ENCODE results near the gene KRT39.

The KRT39 gene

GRCh38 chr17:41012326-41013120 is 45.8 kb upstream of the KRT39 start:
- DNase-seq (no peak), ATAC-seq (ENCODE audit: insufficient read depth, low read depth) (no peak)
- no peak overlapping the region for H3K4me2 ChIP-seq (ENCODE audit: insufficient read depth, low read length)
- TF ChIP-seq CTCF (IDR thresholded peaks at IDR 0.05; ENCODE audit: borderline replicate concordance, extremely low read depth, low read length, poor library complexity, severe bottlenecking) (no peak), EZH2 (IDR thresholded peaks at IDR 0.05; ENCODE audit: borderline replicate concordance, low read depth, low read length, severe bottlenecking) (no peak)
- H3K9me3 ChIP-seq (ENCODE audit: insufficient read depth, low read length, severe bottlenecking), result no peaks in the 10 kb centered on the region
- H3K79me2 ChIP-seq (ENCODE audit: insufficient read depth, low read length), result no peaks in the 10 kb centered on the region
- no peaks in the 10 kb centered on the region for H3K4me1 ChIP-seq (ENCODE audit: insufficient read depth, low read length)
- no peaks in the 10 kb centered on the region for H3K36me3 ChIP-seq (ENCODE audit: insufficient read depth, low read length)
- no peak overlapping the region for H3K27ac ChIP-seq (ENCODE audit: low read length)
- no peak overlapping the region for H2AFZ ChIP-seq (ENCODE audit: low read depth, low read length)
- peaks cover 20% of the 10 kb centered on the region for H3K27me3 ChIP-seq (ENCODE audit: insufficient read depth, low read length, poor library complexity)
- H4K20me1 ChIP-seq (ENCODE audit: insufficient read depth, low read length), result no peaks in the 10 kb centered on the region
- no peak overlapping the region for H3K9ac ChIP-seq (ENCODE audit: low read depth, low read length)
- no peak overlapping the region for H3K4me3 ChIP-seq (ENCODE audit: low read depth in 1 of 2, low read length in 2 of 2)

DNA sequence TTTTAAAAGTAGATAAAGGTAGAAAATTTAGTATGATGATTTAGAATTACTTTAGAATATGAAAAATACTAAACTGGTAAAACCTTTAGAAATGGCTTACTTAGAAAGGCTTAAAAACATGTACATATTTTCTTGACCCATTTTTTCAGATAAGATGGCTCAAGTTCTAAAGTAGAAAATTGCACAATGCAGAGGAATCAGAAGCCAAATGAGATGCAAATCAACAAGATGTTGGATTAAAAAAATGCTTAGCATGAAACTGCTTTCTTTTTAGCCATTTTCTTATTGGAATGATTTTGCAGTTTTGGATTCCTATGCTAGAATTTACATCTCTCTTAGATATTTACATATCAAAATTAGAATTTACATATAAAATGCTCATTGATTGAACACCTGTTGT is 43.7 kb upstream of the KRT39 start:
- H2AFZ ChIP-seq (ENCODE audit: low read depth, low read length), result no peak overlapping the region
- no peaks in the 10 kb centered on the region for H4K20me1 ChIP-seq (ENCODE audit: insufficient read depth, low read length)
- H3K79me2 ChIP-seq (ENCODE audit: insufficient read depth, low read length), result no peaks in the 10 kb centered on the region
- no peak overlapping the region for H3K27ac ChIP-seq (ENCODE audit: low read length)
- H3K9ac ChIP-seq (ENCODE audit: low read depth, low read length), result no peak overlapping the region
- peaks cover 24% of the 10 kb centered on the region for H3K27me3 ChIP-seq (ENCODE audit: insufficient read depth, low read length, poor library complexity)
- no peak overlapping the region for H3K4me3 ChIP-seq (ENCODE audit: low read depth in 1 of 2, low read length in 2 of 2)
- ATAC-seq (ENCODE audit: insufficient read depth, low read depth), result no peak
- DNase-seq, result no peak
- H3K36me3 ChIP-seq (ENCODE audit: insufficient read depth, low read length), result no peaks in the 10 kb centered on the region
- no peak overlapping the region for H3K4me2 ChIP-seq (ENCODE audit: insufficient read depth, low read length)
- no peak for TF ChIP-seq CTCF (IDR thresholded peaks at IDR 0.05; ENCODE audit: borderline replicate concordance, extremely low read depth, low read length, poor library complexity, severe bottlenecking)
- no peak for TF ChIP-seq EZH2 (IDR thresholded peaks at IDR 0.05; ENCODE audit: borderline replicate concordance, low read depth, low read length, severe bottlenecking)
- H3K4me1 ChIP-seq (ENCODE audit: insufficient read depth, low read length), result no peaks in the 10 kb centered on the region
- no peaks in the 10 kb centered on the region for H3K9me3 ChIP-seq (ENCODE audit: insufficient read depth, low read length, severe bottlenecking)

DNA sequence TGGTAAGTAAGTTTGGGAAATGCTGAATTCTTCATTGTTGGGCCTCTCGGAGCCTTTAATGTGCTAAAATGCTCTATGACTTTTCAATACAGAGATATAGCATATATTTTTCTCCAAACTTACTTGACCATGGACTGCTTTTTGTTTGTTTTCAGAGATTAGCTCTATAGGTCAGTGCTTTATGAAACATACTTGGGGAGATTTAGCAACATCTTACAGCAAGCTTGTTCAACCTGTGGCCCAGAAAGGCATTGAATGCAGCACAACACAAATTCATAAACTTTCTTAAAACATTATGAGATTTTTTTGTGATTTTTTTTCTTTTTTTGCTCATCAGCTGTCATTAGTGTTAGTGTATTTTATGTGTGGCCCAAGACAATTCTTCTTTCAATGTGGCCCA is 43.2 kb upstream of the KRT39 start:
- no peaks in the 10 kb centered on the region for H3K4me1 ChIP-seq (ENCODE audit: insufficient read depth, low read length)

More for the DNA sequence above, 43.2 kb upstream of the KRT39 start:
- H3K9me3 ChIP-seq (ENCODE audit: insufficient read depth, low read length, severe bottlenecking), result no peaks in the 10 kb centered on the region
- no peaks in the 10 kb centered on the region for H4K20me1 ChIP-seq (ENCODE audit: insufficient read depth, low read length)
- ATAC-seq (ENCODE audit: insufficient read depth, low read depth), result no peak
- no peaks in the 10 kb centered on the region for H3K79me2 ChIP-seq (ENCODE audit: insufficient read depth, low read length)
- H3K27me3 ChIP-seq (ENCODE audit: insufficient read depth, low read length, poor library complexity), result peaks cover 24% of the 10 kb centered on the region
- no peak overlapping the region for H2AFZ ChIP-seq (ENCODE audit: low read depth, low read length)
- H3K36me3 ChIP-seq (ENCODE audit: insufficient read depth, low read length), result no peaks in the 10 kb centered on the region
- TF ChIP-seq EZH2 (IDR thresholded peaks at IDR 0.05; ENCODE audit: borderline replicate concordance, low read depth, low read length, severe bottlenecking) (no peak), CTCF (IDR thresholded peaks at IDR 0.05; ENCODE audit: borderline replicate concordance, extremely low read depth, low read length, poor library complexity, severe bottlenecking) (no peak)
- H3K4me3 ChIP-seq (ENCODE audit: low read depth in 1 of 2, low read length in 2 of 2), result no peak overlapping the region
- DNase-seq, result no peak
- no peak overlapping the region for H3K4me2 ChIP-seq (ENCODE audit: insufficient read depth, low read length)
- H3K27ac ChIP-seq (ENCODE audit: low read length), result no peak overlapping the region
- no peak overlapping the region for H3K9ac ChIP-seq (ENCODE audit: low read depth, low read length)

Measured in DND-41 (cell line).